Esophagus muscularis mucosa (tissue), 4 donors: ENCODE measurements around the gene AIDA. TPM values are rescaled to one million over a fixed set of nuclear protein-coding genes. Genes with fewer than 3 reads are reported as not detected.

Experiments used
- DNase-seq: peaks from one replicate; pipeline ENCODE4 v3.0.0-alpha.2; 2017; ENCODE audit errors: extremely low spot score
- H3K27ac ChIP-seq, 4 donors: fragments of 200-600 bp; sonication (generic); replicated peaks in 1 of 4; 1 replicate in 3 of 4; 2 replicates in 1 of 4; pipeline ENCODE4 v1.5.1; 2016 to 2019; ENCODE audit warnings: mild to moderate bottlenecking in 1 of 4
- H3K27me3 ChIP-seq, 4 donors: fragments of 200-600 bp; sonication (generic); one replicate each; pipeline versions ENCODE4 v1.5.1 to v1.6.0; 2016 to 2019
- H3K36me3 ChIP-seq, 4 donors: fragments of 200-600 bp; sonication (generic); one replicate each; pipeline ENCODE4 v1.5.1; 2016 to 2019
- H3K4me1 ChIP-seq, 4 donors: fragments of 200-600 bp; sonication (generic); one replicate each; pipeline ENCODE4 v1.5.1; 2016 to 2019
- H3K4me3 ChIP-seq, 4 donors: fragments of 200-600 bp; sonication (generic); 1 replicate in 2 of 4; 2 replicates in 2 of 4; pipeline ENCODE4 v1.5.1; 2016 to 2019; ENCODE audit warnings: mild to moderate bottlenecking in 4 of 4, moderate library complexity in 1 of 4
- H3K9me3 ChIP-seq, 4 donors: fragments of 200-600 bp; sonication (generic); 1 replicate in 3 of 4; 2 replicates in 1 of 4; pipeline ENCODE4 v1.5.1; 2016 to 2019
- EP300 ChIP-seq: sonication (generic); formaldehyde crosslinking; IDR thresholded peaks from one replicate; pipeline ENCODE4 v1.6.1; 2017; ENCODE audit warnings: antibody characterized with exemption
- POLR2A ChIP-seq: fragments of 450-650 bp; IDR thresholded peaks from one replicate; pipeline ENCODE4 v1.6.1; 2017; ENCODE audit warnings: antibody characterized with exemption, moderate library complexity, mild to moderate bottlenecking, low read depth
- POLR2AphosphoS5 ChIP-seq, 2 donors: sonication (generic); formaldehyde crosslinking; IDR thresholded peaks; one replicate each; pipeline ENCODE4 v1.6.1; 2017; ENCODE audit warnings: antibody characterized with exemption in 2 of 2
- WGBS: methylation state at CpG from one replicate; pipeline ENCODE4 v1.1.5; 2018; 5-methylcytosine and 5-hydroxymethylcytosine counted together
- intact Hi-C: fragments of 100-400 bp; cut with DNase I; formaldehyde crosslinking; loops from one replicate; pipeline ENCODE4 v1.15.1; 2023
- total RNA-seq, 4 donors: library from RNA; depleted of rRNA; stranded (reverse); fragments of >200 nt; gene quantifications; one replicate each; pipeline versions ENCODE4 v1.1.0 to v1.2.1, GENCODE V29; 2016
- TF ChIP-seq, protein P1 (sequence below), 3 experiments: fragments of 200-600 bp in 2 of 3; fragments of 450-650 bp in 1 of 3; sonication (generic) in 2 of 3; IDR thresholded peaks; one replicate each; pipeline ENCODE4 v1.5.1; 2017 to 2019; ENCODE audit warnings: antibody characterized with exemption in 3 of 3, mild to moderate bottlenecking in 2 of 3, moderate library complexity in 1 of 3

AIDA gene
- total RNA-seq, 4 donors from 2014 or later = 94.3 to 120 (median 99.8) TPM

DNA sequence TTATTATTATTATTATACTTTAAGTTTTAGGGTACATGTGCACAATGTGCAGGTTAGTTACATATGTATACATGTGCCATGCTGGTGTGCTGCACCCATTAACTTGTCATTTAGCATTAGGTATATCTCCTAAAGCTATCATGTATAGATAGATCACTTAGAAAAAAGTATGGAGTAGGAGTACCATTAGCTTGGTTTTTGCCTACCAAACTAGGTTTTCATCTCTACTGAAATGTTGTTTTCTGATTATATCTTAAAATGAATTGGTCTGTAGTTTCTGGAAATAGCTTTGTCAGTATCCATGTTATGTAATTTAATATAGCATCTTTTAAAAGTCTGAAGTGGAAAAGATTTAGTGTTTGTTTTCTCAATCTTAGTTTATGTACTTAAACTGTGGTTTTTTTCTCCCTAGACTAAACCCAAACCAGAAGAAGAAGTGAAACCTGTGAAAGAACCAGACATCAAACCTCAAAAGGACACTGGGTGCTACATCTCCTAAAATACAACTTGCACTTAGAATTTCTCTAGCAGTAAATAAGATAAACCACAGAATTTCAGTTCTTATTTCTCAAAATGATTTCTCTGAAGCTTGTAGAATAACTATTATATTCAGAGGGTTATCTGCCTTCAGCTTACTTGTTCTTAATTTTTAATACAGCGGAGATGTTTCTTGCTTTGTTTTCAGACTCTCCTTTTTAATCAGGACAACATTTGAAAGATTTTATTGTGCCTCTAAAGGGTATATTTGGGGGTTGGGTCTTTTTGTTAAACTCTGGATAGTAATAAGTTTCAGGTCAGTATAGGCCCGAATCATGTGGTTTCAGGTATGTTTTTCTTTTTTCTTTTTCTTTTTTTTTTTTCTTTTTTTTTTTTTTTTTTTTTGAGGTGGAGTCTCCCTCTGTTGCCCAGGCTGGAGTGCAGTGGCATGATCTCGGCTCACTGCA, 20.2 kb upstream of the AIDA start:
- intact Hi-C loops = no loop called here
- Histone ChIP-seq H3K27me3 (no peaks in the 10 kb centered on the region), H3K27ac (no peak overlapping the region), H3K36me3 (peaks cover 55 to 91% (median 82%) of the 10 kb centered on the region in 4 donors), H3K4me3 (no peak overlapping the region), H3K9me3 (no peaks in the 10 kb centered on the region), H3K4me1 (no peaks in the 10 kb centered on the region)
- 86% methylated on average over 3 of the region's 3 CpGs for WGBS
- no peak for DNase-seq
- TF ChIP-seq POLR2AphosphoS5 (IDR thresholded peaks at IDR 0.05) (no peak), POLR2A (no peak), EP300 (no peak)
- TF ChIP-seq, protein P1, sequence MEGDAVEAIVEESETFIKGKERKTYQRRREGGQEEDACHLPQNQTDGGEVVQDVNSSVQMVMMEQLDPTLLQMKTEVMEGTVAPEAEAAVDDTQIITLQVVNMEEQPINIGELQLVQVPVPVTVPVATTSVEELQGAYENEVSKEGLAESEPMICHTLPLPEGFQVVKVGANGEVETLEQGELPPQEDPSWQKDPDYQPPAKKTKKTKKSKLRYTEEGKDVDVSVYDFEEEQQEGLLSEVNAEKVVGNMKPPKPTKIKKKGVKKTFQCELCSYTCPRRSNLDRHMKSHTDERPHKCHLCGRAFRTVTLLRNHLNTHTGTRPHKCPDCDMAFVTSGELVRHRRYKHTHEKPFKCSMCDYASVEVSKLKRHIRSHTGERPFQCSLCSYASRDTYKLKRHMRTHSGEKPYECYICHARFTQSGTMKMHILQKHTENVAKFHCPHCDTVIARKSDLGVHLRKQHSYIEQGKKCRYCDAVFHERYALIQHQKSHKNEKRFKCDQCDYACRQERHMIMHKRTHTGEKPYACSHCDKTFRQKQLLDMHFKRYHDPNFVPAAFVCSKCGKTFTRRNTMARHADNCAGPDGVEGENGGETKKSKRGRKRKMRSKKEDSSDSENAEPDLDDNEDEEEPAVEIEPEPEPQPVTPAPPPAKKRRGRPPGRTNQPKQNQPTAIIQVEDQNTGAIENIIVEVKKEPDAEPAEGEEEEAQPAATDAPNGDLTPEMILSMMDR (IDR thresholded peaks at IDR 0.05) = no peak

DNA sequence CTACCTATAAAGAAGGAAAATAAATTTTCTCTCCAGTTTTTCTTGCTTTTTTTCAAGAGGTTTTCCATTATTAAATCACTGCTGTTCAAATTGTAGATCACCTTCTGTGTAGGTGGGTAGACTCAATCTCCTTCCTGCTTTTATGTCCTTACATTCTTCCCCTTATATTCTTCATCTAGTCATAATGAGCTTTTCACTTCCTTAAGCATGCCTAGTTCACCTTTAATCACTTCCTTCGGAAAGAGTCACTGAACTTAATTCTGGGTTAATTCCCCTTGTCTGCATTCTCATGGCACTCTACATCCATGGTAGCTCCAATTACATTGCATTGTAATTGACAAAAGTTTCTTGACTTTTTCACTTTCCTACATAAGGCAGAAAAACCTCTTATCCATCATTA, 18.6 kb upstream of the AIDA start:
- Histone ChIP-seq H3K9me3 (no peaks in the 10 kb centered on the region), H3K27ac (no peak overlapping the region), H3K4me1 (no peaks in the 10 kb centered on the region), H3K36me3 (peaks cover 71 to 100% (median 94%) of the 10 kb centered on the region in 4 donors), H3K27me3 (no peaks in the 10 kb centered on the region), H3K4me3 (no peak overlapping the region)
- intact Hi-C loops = no loop called here
- no peak for DNase-seq
- WGBS = 84% methylated on average over 1 of the region's 1 CpG
- TF ChIP-seq POLR2A = no peak
- TF ChIP-seq POLR2AphosphoS5 (IDR thresholded peaks at IDR 0.05) = no peak
- TF ChIP-seq, protein P1 (IDR thresholded peaks at IDR 0.05) = no peak
- TF ChIP-seq EP300 = no peak

DNA sequence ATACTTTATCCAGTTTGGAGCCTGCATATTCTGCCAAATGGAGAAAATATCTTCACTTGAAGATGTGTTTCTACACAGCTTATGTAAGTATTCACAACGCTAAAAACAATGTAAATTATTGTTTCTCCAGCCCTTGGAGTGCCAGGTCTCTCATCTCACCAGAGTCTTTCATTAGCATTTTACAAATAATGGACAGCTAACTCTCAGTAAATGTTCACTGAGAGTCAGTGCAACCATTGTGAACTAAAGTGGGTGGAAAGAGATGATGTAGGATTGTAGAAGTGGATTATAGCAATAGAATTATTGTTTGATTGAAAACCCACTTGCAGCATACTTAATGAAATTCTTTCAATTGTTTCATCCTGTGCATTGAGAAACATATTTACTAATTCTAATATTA, 16.5 kb upstream of the AIDA start:
- Histone ChIP-seq H3K36me3 (peaks cover 80 to 100% (median 95%) of the 10 kb centered on the region in 4 donors), H3K4me1 (no peaks in the 10 kb centered on the region)

DNA sequence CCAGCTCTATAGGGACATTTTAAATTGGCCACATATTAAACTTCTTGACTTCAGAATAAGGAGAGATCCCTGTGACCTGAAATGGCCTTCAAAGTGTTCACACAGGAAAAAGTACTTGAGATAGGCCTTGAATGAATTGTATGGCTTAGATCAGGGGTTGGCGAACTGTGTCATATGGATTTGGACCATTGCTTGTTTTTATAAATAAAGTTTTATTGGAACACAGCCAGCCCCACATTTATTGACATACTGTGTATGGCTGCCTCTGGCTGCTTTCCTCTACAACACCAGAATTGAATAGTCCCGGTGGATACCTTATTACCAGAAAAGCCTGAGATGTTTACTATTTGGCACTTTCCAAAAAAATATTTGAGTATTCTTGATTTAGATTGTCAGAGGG, 4.1 kb upstream of the AIDA start:
- TF ChIP-seq EP300 (no peak), POLR2AphosphoS5 (IDR thresholded peaks at IDR 0.05) (no peak), POLR2A (no peak)
- TF ChIP-seq, protein P1 (IDR thresholded peaks at IDR 0.05) = no peak
- Histone ChIP-seq H3K36me3 (peaks cover 15 to 62% (median 47%) of the 10 kb centered on the region in 4 donors), H3K4me3 (no peak overlapping the region), H3K27ac (no peak overlapping the region), H3K27me3 (no peaks in the 10 kb centered on the region), H3K4me1 (peaks cover 0 to 17% (median 13%) of the 10 kb centered on the region in 4 donors), H3K9me3 (no peaks in the 10 kb centered on the region)
- 97% methylated on average over 2 of the region's 2 CpGs for WGBS
- DNase-seq = no peak
- intact Hi-C loops = loop anchor here (10.0 kb wide), 1 partner anchor 72 kb away; no protein-coding TSS in a partner anchor

More for the DNA sequence above, 16.5 kb upstream of the AIDA start:
- H3K9me3 ChIP-seq = no peaks in the 10 kb centered on the region
- no peak for TF ChIP-seq POLR2A
- TF ChIP-seq, protein P1 (IDR thresholded peaks at IDR 0.05) = no peak
- TF ChIP-seq POLR2AphosphoS5 (IDR thresholded peaks at IDR 0.05) = no peak
- TF ChIP-seq EP300 = no peak
- H3K27me3 ChIP-seq = no peaks in the 10 kb centered on the region
- no peak overlapping the region for H3K4me3 ChIP-seq
- no peak overlapping the region for H3K27ac ChIP-seq
- 91% methylated on average over 1 of the region's 1 CpG for WGBS
- no peak for DNase-seq
- intact Hi-C loops = no loop called here
